GM12878 (cell line): ENCODE data around the gene STXBP5. TPM values are rescaled to one million over a fixed set of nuclear protein-coding genes. Genes with fewer than 3 reads are reported as not detected.

Source experiments
- ATAC-seq: fragments of 200-7000 bp; cut with Tn5 transposase; 3 replicates; pipeline ENCODE4 v1.9.1; 2020; ENCODE audit warnings: mild to moderate bottlenecking, moderate library complexity
- BruUV-seq: library from RNA; stranded (reverse); fragments of 400-500 nt; replicated peaks from 2 replicates; lab custom pipeline; 2021; lab: Mats Ljungman, UMichigan
- CTCF ChIA-PET: fragments of 300-600 bp; sonication (Branson Sonifier 250); formaldehyde crosslinking; extraction: SDS; loops from one replicate; lab custom pipeline; 2021; ENCODE audit warnings: inconsistent platforms; lab: Yijun Ruan, JAX
- POLR2A ChIA-PET: fragments of 350-600 bp; formaldehyde crosslinking; extraction: SDS; loops from one replicate; lab custom pipeline; 2021; ENCODE audit warnings: inconsistent platforms; lab: Charles Lee
- RAD21 ChIA-PET: fragments of 300-600 bp; sonication (Branson Sonifier 250); formaldehyde crosslinking; loops from one replicate; lab custom pipeline; 2023; ENCODE audit warnings: antibody characterized with exemption; ENCODE audit not compliant: unreplicated experiment; lab: Charles Lee
- SMC1A ChIA-PET: fragments of 300-600 bp; sonication (Branson Sonifier 250); formaldehyde crosslinking; loops from one replicate; lab custom pipeline; 2023; ENCODE audit not compliant: unreplicated experiment, uncharacterized antibody; lab: Charles Lee
- DNase-seq: peaks from one replicate; pipeline ENCODE4 v3.0.0-alpha.2; 2011; ENCODE audit warnings: low read depth, low spot score
- FAIRE-seq: peaks from 3 replicates; lab custom pipeline; 2011; peaks lifted over from hg19 to GRCh38; lab: Jason Lieb, UNC
- H2AFZ ChIP-seq: 2 replicates; pipeline ENCODE4 v1.6.0; 2011; ENCODE audit warnings: low read depth, low read length, control low read depth; ENCODE audit not compliant: control insufficient read depth
- H3K27ac ChIP-seq: 2 replicates; pipeline ENCODE4 v1.5.1; 2011; ENCODE audit warnings: control low read depth; ENCODE audit not compliant: control insufficient read depth, insufficient read depth
- H3K27me3 ChIP-seq, 2 experiments: replicated peaks in 1 of 2; 2 replicates each; pipeline versions ENCODE4 v1.6.0 to v1.6.1; 2011; ENCODE audit warnings: low read length in 1 of 2; ENCODE audit not compliant: control insufficient read depth in 2 of 2, insufficient read depth in 2 of 2
- H3K36me3 ChIP-seq, 2 experiments: 2 replicates each; pipeline ENCODE4 v1.5.1; 2011; ENCODE audit warnings: low read length in 1 of 2; ENCODE audit not compliant: control insufficient read depth in 2 of 2, insufficient read depth in 2 of 2
- H3K4me1 ChIP-seq: 2 replicates; pipeline ENCODE4 v1.6.1; 2011; ENCODE audit warnings: mild to moderate bottlenecking, low read length, moderate library complexity, mixed read lengths; ENCODE audit not compliant: control insufficient read depth, insufficient read depth
- H3K4me2 ChIP-seq: 2 replicates; pipeline ENCODE4 v1.6.0; 2011; ENCODE audit warnings: control low read depth; ENCODE audit not compliant: control insufficient read depth, insufficient read depth
- H3K4me3 ChIP-seq: fragments of 200-600 bp; sonication (generic); 2 replicates; pipeline ENCODE4 v1.5.1; 2016
- H3K79me2 ChIP-seq: 2 replicates; pipeline ENCODE4 v1.6.0; 2011; ENCODE audit warnings: low read length; ENCODE audit not compliant: control insufficient read depth, insufficient read depth
- H3K9ac ChIP-seq: 2 replicates; pipeline ENCODE4 v1.8.0; 2011; ENCODE audit warnings: low read length, control low read depth, mixed read lengths; ENCODE audit not compliant: control insufficient read depth, insufficient read depth
- H3K9me3 ChIP-seq: replicated peaks from 3 replicates; pipeline ENCODE4 v1.5.1; 2011; ENCODE audit warnings: mild to moderate bottlenecking, low read length; ENCODE audit not compliant: control insufficient read depth, insufficient read depth
- H4K20me1 ChIP-seq: 2 replicates; pipeline ENCODE4 v1.6.0; 2011; ENCODE audit not compliant: control insufficient read depth, insufficient read depth
- ATF7 ChIP-seq: fragments of 450-650 bp; IDR thresholded peaks from 2 replicates; pipeline ENCODE4 v1.6.1; 2016; ENCODE audit warnings: low read depth, mild to moderate bottlenecking
- CEBPB ChIP-seq, 2 experiments: fragments of 150-350 bp in 1 of 2; IDR thresholded peaks; 2 replicates each; pipeline ENCODE4 v1.6.1; 2012 to 2014; ENCODE audit warnings: low read depth in 2 of 2, low read length in 2 of 2, borderline replicate concordance in 1 of 2, inconsistent platforms in 1 of 2
- DPF2 ChIP-seq: fragments of 450-650 bp; IDR thresholded peaks from 2 replicates; pipeline ENCODE4 v1.6.1; 2017; ENCODE audit warnings: mild to moderate bottlenecking
- PKNOX1 ChIP-seq: fragments of 450-650 bp; IDR thresholded peaks from 2 replicates; pipeline ENCODE4 v1.6.1; 2016; ENCODE audit warnings: mild to moderate bottlenecking
- SMARCA5 ChIP-seq: fragments of 450-650 bp; IDR thresholded peaks from 2 replicates; pipeline ENCODE4 v1.6.1; 2017; ENCODE audit warnings: mild to moderate bottlenecking
- SMC3 ChIP-seq: IDR thresholded peaks from 2 replicates; pipeline ENCODE4 v1.6.1; 2011; ENCODE audit warnings: low read length, improper control_type of control experiment, borderline replicate concordance
- ZSCAN29 ChIP-seq: fragments of 450-650 bp; IDR thresholded peaks from 2 replicates; pipeline ENCODE4 v1.6.1; 2017; ENCODE audit warnings: mild to moderate bottlenecking, moderate library complexity
- WGBS: methylation state at CpG from one replicate; pipeline ENCODE4 v1.1.6; 2016; ENCODE audit warnings: low lambda C conversion rate; ENCODE audit not compliant: insufficient replicate concordance, insufficient coverage; ENCODE audit errors: missing lambda C conversion rate; 5-methylcytosine and 5-hydroxymethylcytosine counted together
- in situ Hi-C: fragments of 300-500 bp; cut with MboI; formaldehyde crosslinking; loops from 9 replicates; pipeline ENCODE4 v1.14.3; 2018; ENCODE audit warnings: mixed read lengths
- intact Hi-C: fragments of 100-400 bp; cut with micrococcal nuclease; formaldehyde crosslinking; loops from one replicate; pipeline ENCODE4 v1.14.2; 2022; ENCODE audit not compliant: unreplicated experiment
- polyA plus RNA-seq, 11 experiments: library from polyadenylated mRNA; depleted of rRNA in 4 of 11; unstranded in 6 of 11; stranded (reverse) in 5 of 11; fragments of >200 nt; fragmentation: Nextera tagmentation in 4 of 11; fragmentation: Illumina TruSeq in 1 of 11; extraction: Ambion mirVana in 4 of 11; extraction: Trizol in 1 of 11; gene quantifications; 1 replicate in 1 of 11; 2 replicates in 10 of 11; pipeline versions ENCODE4 v1.2.1 to v1.2.3, GENCODE V29; 2011 to 2016; ENCODE audit warnings: inconsistent platforms in 2 of 11, missing spikeins in 2 of 11, low read depth in 1 of 11
- total RNA-seq, 4 experiments: library from RNA; depleted of rRNA in 3 of 4; stranded (reverse); fragments of >200 nt in 3 of 4; fragmentation: Illumina TruSeq in 1 of 4; extraction: Trizol in 1 of 4; gene quantifications; 2 replicates each; pipeline versions ENCODE4 v1.2.1 to v1.2.3, GENCODE V29; 2013 to 2021

Gene STXBP5
- total and polyA plus RNA-seq, 10 of the 15 experiments (the other 5 are each of a cell fraction or from before 2014, with no cell fraction given): 1.4 to 13.2 (median 8.4) TPM

- BruUV-seq: no TSS peak
- Histone ChIP-seq H3K9me3 (no peaks in the 10 kb centered on the region), H3K4me1 (no peaks in the 10 kb centered on the region), H4K20me1 (no peaks in the 10 kb centered on the region), H3K4me3 (no peak overlapping the region), H3K79me2 (no peaks in the 10 kb centered on the region; the same call in 1 of the 2 replicates), H3K27ac (no peak overlapping the region)
- ChIA-PET POLR2A (no interaction called here), CTCF (interaction anchor here (0.6 kb wide), 1 partner anchor 18 kb away, joined by 3 read pairs; no protein-coding TSS in a partner anchor)
- FAIRE-seq: no peak
- TF ChIP-seq SMARCA5 (no peak), DPF2 (no peak), ZSCAN29 (no peak), PKNOX1 (peak; percentile 17; the same call in 1 of the 2 replicates), CEBPB (IDR thresholded peaks at IDR 0.05; ENCODE audit: borderline replicate concordance in 1 of 2, low read depth in 2 of 2, low read length in 2 of 2) (no peak), ATF7 (peak; percentile 25; the same call in 1 of the 2 replicates), SMC3 (no peak)
- TF ChIP-seq, all 136 proteins: peak for 2
- peak; percentile 23; the same call in 2 of the 3 replicates for ATAC-seq
- RAD21 ChIA-PET: no interaction called here
- WGBS: 100% methylated on average over 2 of the region's 2 CpGs
- SMC1A ChIA-PET: interaction anchor here (1.5 kb wide), 1 partner anchor 8 kb away, joined by 4 read pairs; no protein-coding TSS in a partner anchor
- Histone ChIP-seq H3K27me3 (no peaks in the 10 kb centered on the region), H2AFZ (no peak overlapping the region), H3K4me2 (no peak overlapping the region), H3K36me3 (no peaks in the 10 kb centered on the region), H3K9ac (no peak overlapping the region)
- intact Hi-C loops (no loop called here), in situ Hi-C loops (no loop called here)
- DNase-seq: no peak
Observed at GRCh38 chr6:147211349-147211748, 7.1 kb downstream of the STXBP5 start.
